Natural killer cell (primary cell): Measurements from ENCODE around the gene LEPR. TPM values are rescaled to one million over a fixed set of nuclear protein-coding genes. Genes with fewer than 3 reads are reported as not detected.
A peak's percentile ranks its signal among the peaks of the same experiment; 100 is the strongest.

ENCODE experiments used
- ATAC-seq, 3 donors: fragments of 150-1000 bp in 2 of 3; fragments of 200-7000 bp in 1 of 3; cut with Tn5 transposase; 1 replicate in 1 of 3; 2 replicates in 2 of 3; pipeline ENCODE4 v1.10.0; 2021; ENCODE audit warnings: mild to moderate bottlenecking in 2 of 3, moderate library complexity in 2 of 3
- DNase-seq, 2 donors: peaks; one replicate each; pipeline versions ENCODE4 v3.0.0 to v3.0.0-alpha.2; 2013 to 2021; ENCODE audit warnings: mixed read lengths in 1 of 2
- H3K27ac ChIP-seq: one replicate; pipeline ENCODE4 v1.5.1; 2013; ENCODE audit warnings: mild to moderate bottlenecking, low read length
- H3K27me3 ChIP-seq: one replicate; pipeline ENCODE4 v1.6.1; 2013; ENCODE audit warnings: low read length; ENCODE audit not compliant: control insufficient read depth, insufficient read depth
- H3K36me3 ChIP-seq: one replicate; pipeline ENCODE4 v1.6.1; 2013; ENCODE audit warnings: low read length; ENCODE audit not compliant: control insufficient read depth, insufficient read depth
- H3K4me1 ChIP-seq: one replicate; pipeline ENCODE4 v1.6.1; 2013; ENCODE audit warnings: low read length; ENCODE audit not compliant: control insufficient read depth, insufficient read depth
- H3K4me3 ChIP-seq: one replicate; pipeline ENCODE4 v1.5.1; 2013; ENCODE audit warnings: low read length
- H3K9me3 ChIP-seq: one replicate; pipeline ENCODE4 v1.6.1; 2013; ENCODE audit warnings: low read length; ENCODE audit not compliant: control insufficient read depth, insufficient read depth
- H3K27ac Mint-ChIP-seq, 2 donors: one replicate each; pipeline ENCODE4 v1.8.0; 2022; ENCODE audit warnings: mild to moderate bottlenecking in 2 of 2, mixed read lengths in 2 of 2, moderate library complexity in 1 of 2
- H3K27me3 Mint-ChIP-seq, 2 donors: one replicate each; pipeline ENCODE4 v1.8.0; 2022; ENCODE audit warnings: low read depth in 2 of 2, mixed read lengths in 2 of 2
- H3K36me3 Mint-ChIP-seq: one replicate; pipeline ENCODE4 v1.8.0; 2022; ENCODE audit warnings: mixed read lengths
- H3K4me1 Mint-ChIP-seq, 2 donors: one replicate each; pipeline ENCODE4 v1.8.0; 2022; ENCODE audit warnings: mixed read lengths in 2 of 2
- H3K4me3 Mint-ChIP-seq: one replicate; pipeline ENCODE4 v1.8.0; 2022; ENCODE audit warnings: mild to moderate bottlenecking, moderate library complexity, mixed read lengths
- H3K9me3 Mint-ChIP-seq, 2 donors: one replicate each; pipeline ENCODE4 v1.8.0; 2022; ENCODE audit warnings: mixed read lengths in 2 of 2
- WGBS: methylation state at CpG from one replicate; pipeline ENCODE4 v1.1.7; 2013; ENCODE audit warnings: missing lambda C conversion rate; ENCODE audit not compliant: insufficient coverage; 5-methylcytosine and 5-hydroxymethylcytosine counted together
- intact Hi-C: fragments of 100-400 bp; cut with micrococcal nuclease; formaldehyde crosslinking; loops from one replicate; pipeline ENCODE4 v1.14.2; 2022
- total RNA-seq, 4 donors: library from RNA; stranded (reverse); fragments of 120-200 nt in 1 of 4; gene quantifications; one replicate each; pipeline versions ENCODE4 v1.2.3 to v1.2.4, GENCODE V29; 2013 to 2022
- TF ChIP-seq, protein P1 (sequence below): fragments of 200-600 bp; IDR thresholded peaks from one replicate; pipeline ENCODE4 v1.8.0; 2022; ENCODE audit warnings: antibody characterized with exemption

LEPR gene
- total RNA-seq, 3 donors from 2014 or later (not counting 1 experiment from before 2014, with no cell fraction given): 2.0 to 3.6 (median 2.1) TPM

DNA sequence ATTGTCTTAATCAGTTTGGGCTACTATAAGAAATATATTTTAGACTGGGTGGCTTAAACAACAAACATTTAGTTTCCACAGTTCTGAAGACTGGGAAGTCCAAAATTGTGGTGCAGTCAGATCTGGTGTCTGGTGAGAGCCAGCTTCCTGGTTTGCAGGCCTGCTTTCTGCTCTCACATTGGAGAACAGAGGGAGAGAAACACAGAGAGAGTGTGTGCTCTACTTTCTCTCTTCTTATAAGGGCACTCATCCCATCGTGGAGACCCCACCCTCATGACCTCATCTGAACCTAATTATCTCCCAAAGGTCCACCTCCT lies 4.1 kb downstream of the LEPR start:
- Mint-ChIP-seq H3K27ac (no peak overlapping the region), H3K36me3 (peaks cover 5% of the 10 kb centered on the region), H3K9me3 (no peaks in the 10 kb centered on the region), H3K27me3 (no peaks in the 10 kb centered on the region), H3K4me3 (no peak overlapping the region), H3K4me1 (peaks cover 11 to 21% of the 10 kb centered on the region in 2 donors)
- TF ChIP-seq, protein P1, sequence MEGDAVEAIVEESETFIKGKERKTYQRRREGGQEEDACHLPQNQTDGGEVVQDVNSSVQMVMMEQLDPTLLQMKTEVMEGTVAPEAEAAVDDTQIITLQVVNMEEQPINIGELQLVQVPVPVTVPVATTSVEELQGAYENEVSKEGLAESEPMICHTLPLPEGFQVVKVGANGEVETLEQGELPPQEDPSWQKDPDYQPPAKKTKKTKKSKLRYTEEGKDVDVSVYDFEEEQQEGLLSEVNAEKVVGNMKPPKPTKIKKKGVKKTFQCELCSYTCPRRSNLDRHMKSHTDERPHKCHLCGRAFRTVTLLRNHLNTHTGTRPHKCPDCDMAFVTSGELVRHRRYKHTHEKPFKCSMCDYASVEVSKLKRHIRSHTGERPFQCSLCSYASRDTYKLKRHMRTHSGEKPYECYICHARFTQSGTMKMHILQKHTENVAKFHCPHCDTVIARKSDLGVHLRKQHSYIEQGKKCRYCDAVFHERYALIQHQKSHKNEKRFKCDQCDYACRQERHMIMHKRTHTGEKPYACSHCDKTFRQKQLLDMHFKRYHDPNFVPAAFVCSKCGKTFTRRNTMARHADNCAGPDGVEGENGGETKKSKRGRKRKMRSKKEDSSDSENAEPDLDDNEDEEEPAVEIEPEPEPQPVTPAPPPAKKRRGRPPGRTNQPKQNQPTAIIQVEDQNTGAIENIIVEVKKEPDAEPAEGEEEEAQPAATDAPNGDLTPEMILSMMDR: no peak
- no peaks in the 10 kb centered on the region for H3K27me3 ChIP-seq
- no peak for DNase-seq
- no peaks in the 10 kb centered on the region for H3K9me3 ChIP-seq
- no peak for ATAC-seq
- H3K27ac ChIP-seq: no peak overlapping the region
- H3K4me3 ChIP-seq: no peak overlapping the region
- H3K4me1 ChIP-seq: peaks cover 11% of the 10 kb centered on the region
- WGBS: 82% methylated on average over 1 of the region's 1 CpG
- H3K36me3 ChIP-seq: peaks cover 27% of the 10 kb centered on the region
- intact Hi-C loops: no loop called here

DNA sequence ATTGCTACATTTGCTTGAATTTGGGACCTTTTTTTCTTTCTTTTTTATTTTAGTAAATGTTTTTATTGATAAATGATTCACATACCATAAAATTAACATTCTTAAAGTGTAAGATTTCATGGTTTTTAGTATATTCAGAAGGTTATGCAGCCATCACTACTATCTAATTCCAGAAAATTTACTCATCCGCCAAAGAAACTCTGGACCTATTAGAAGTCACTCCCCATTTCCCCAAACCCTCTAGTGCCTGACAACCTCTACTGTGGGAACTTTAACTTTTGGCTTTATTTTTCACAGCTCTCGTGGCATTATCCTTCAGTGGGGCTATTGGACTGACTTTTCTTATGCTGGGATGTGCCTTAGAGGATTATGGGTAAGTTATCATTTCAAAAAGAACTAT lies 4.5 kb downstream of the LEPR start:
- WGBS: 100% methylated on average over 1 of the region's 2 CpGs

GRCh38 chr1:65425697-65426096 lies 5.2 kb downstream of the LEPR start:
- Histone ChIP-seq H3K27ac (no peak overlapping the region), H3K36me3 (peaks cover 29% of the 10 kb centered on the region), H3K4me3 (no peak overlapping the region), H3K4me1 (peaks cover 6% of the 10 kb centered on the region), H3K9me3 (no peaks in the 10 kb centered on the region), H3K27me3 (no peaks in the 10 kb centered on the region)
- no peaks in the 10 kb centered on the region for H3K27me3 Mint-ChIP-seq
- H3K36me3 Mint-ChIP-seq: peaks cover 5% of the 10 kb centered on the region
- peaks cover 4 to 19% of the 10 kb centered on the region in 2 donors for H3K4me1 Mint-ChIP-seq
- 96% methylated on average over 3 of the region's 3 CpGs for WGBS
- intact Hi-C loops: no loop called here
- TF ChIP-seq, protein P1: no peak
- no peak overlapping the region for H3K4me3 Mint-ChIP-seq
- ATAC-seq (no peak), DNase-seq (no peak)
- H3K27ac Mint-ChIP-seq: peak overlapping the region in 1 of 2 donors; percentile 6
- no peaks in the 10 kb centered on the region for H3K9me3 Mint-ChIP-seq

More for the DNA sequence above, 4.5 kb downstream of the LEPR start:
- DNase-seq (no peak), ATAC-seq (no peak)
- H3K9me3 ChIP-seq: no peaks in the 10 kb centered on the region
- Mint-ChIP-seq H3K27ac (no peak overlapping the region), H3K4me3 (no peak overlapping the region), H3K9me3 (no peaks in the 10 kb centered on the region), H3K27me3 (no peaks in the 10 kb centered on the region), H3K4me1 (peaks cover 6 to 18% of the 10 kb centered on the region in 2 donors), H3K36me3 (peaks cover 5% of the 10 kb centered on the region)
- TF ChIP-seq, protein P1: no peak
- peaks cover 27% of the 10 kb centered on the region for H3K36me3 ChIP-seq
- peaks cover 7% of the 10 kb centered on the region for H3K4me1 ChIP-seq
- no peak overlapping the region for H3K4me3 ChIP-seq
- intact Hi-C loops: no loop called here
- no peak overlapping the region for H3K27ac ChIP-seq
- H3K27me3 ChIP-seq: no peaks in the 10 kb centered on the region

- 100% methylated on average over 2 of the region's 2 CpGs for WGBS
- no peaks in the 10 kb centered on the region for H3K27me3 Mint-ChIP-seq
Observed at GRCh38 chr1:65429078-65429477, 8.6 kb downstream of the LEPR start.

More at GRCh38 chr1:65429078-65429477, 8.6 kb downstream of the LEPR start:
- Histone ChIP-seq H3K4me1 (no peaks in the 10 kb centered on the region), H3K27ac (no peak overlapping the region), H3K36me3 (peaks cover 39% of the 10 kb centered on the region), H3K4me3 (no peak overlapping the region), H3K9me3 (no peaks in the 10 kb centered on the region), H3K27me3 (no peaks in the 10 kb centered on the region)
- Mint-ChIP-seq H3K27ac (no peak overlapping the region), H3K36me3 (peaks cover 5% of the 10 kb centered on the region), H3K4me1 (peaks cover 1 to 15% of the 10 kb centered on the region in 2 donors), H3K9me3 (no peaks in the 10 kb centered on the region), H3K4me3 (no peak overlapping the region)
- TF ChIP-seq, protein P1: no peak
- intact Hi-C loops: no loop called here
- ATAC-seq (no peak), DNase-seq (no peak)
